SK-N-MC (cell line): ENCODE measurements around the gene ITIH4.
"Not testable (repeated sequence)": the region's sequence is repeated elsewhere in the genome, so short reads cannot be mapped to it uniquely, and the experiment has no call there.

Experiments used
- DNase-seq: peaks from one replicate; pipeline ENCODE4 v3.0.0-alpha.2; 2011; ENCODE audit warnings: low read depth, low spot score
- H3K27ac ChIP-seq: fragments of 200-600 bp; sonication (generic); 2 replicates; pipeline ENCODE4 v1.5.1; 2016; ENCODE audit warnings: mixed run types
- H3K36me3 ChIP-seq: fragments of 200-600 bp; sonication (generic); 2 replicates; pipeline ENCODE4 v1.6.1; 2017; ENCODE audit warnings: antibody characterized with exemption, low read length, mixed read lengths; ENCODE audit not compliant: insufficient read depth
- H3K4me3 ChIP-seq: fragments of 200-600 bp; sonication (generic); 2 replicates; pipeline ENCODE4 v1.5.1; 2016
- H3K9ac ChIP-seq: fragments of 200-600 bp; sonication (generic); 2 replicates; pipeline ENCODE4 v1.8.0; 2017; ENCODE audit warnings: mixed run types, mixed read lengths; ENCODE audit not compliant: insufficient read length
- H3K9me3 ChIP-seq: fragments of 200-600 bp; sonication (generic); 2 replicates; pipeline ENCODE4 v1.6.1; 2017; ENCODE audit warnings: low read depth, mild to moderate bottlenecking, antibody characterized with exemption, low read length, moderate library complexity, mixed read lengths
- EZH2 ChIP-seq: fragments of 200-600 bp; sonication (generic); IDR thresholded peaks from one replicate; pipeline ENCODE4 v1.6.1; 2017; ENCODE audit warnings: antibody characterized with exemption
- FOXP2 ChIP-seq: optimal IDR thresholded peaks from 2 replicates; pipeline ENCODE3; 2011; ENCODE audit warnings: mild to moderate bottlenecking, moderate library complexity; ENCODE audit not compliant: insufficient read depth; ENCODE audit errors: extremely low read length, control extremely low read depth
- POLR2AphosphoS5 ChIP-seq: IDR thresholded peaks from 2 replicates; pipeline ENCODE4 v1.6.1; 2012; ENCODE audit warnings: mild to moderate bottlenecking, low read depth, low read length, borderline replicate concordance

Gene ITIH4

DNA sequence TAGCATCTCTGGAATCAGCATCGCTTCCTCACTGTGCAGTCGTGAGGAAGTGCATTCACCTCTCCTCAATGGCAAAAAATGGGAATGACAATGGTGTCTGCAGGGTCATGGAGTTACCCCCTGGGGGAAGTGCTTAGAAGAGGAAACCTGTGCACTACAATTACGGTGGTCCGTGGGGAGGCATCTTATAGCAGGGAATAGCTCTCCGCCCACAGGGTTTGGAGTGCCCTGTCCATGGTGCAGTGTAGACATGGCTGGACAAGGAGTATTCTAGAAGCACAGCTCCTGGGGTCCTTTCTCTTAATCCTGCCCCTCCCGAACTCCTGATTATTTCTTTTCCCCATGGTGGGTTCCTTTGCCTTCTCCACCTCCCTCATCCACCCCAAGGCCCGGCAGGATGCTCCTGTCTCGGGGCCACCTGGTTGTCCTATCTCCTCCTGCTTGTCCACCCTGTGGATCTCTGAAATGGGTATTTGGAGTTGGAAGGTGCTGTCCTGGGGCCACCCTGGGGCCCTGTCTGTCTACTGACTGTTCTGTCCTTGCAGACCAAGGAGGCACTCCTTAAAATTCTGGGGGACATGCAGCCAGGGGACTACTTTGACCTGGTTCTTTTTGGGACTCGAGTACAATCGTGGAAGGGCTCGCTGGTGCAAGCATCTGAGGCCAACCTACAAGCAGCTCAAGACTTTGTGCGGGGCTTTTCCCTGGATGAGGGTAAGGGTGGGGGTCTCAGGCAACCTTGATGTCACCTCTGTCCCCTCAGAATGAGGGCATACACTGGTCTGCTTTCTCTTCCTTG is 47.9 kb downstream of the ITIH4 start:
- no peak for DNase-seq
- Histone ChIP-seq H3K36me3 (no peaks in the 10 kb centered on the region), H3K27ac (no peak overlapping the region), H3K4me3 (no peak overlapping the region), H3K9ac (no peak overlapping the region), H3K9me3 (no peaks in the 10 kb centered on the region)
- TF ChIP-seq FOXP2 (no peak), EZH2 (no peak), POLR2AphosphoS5 (no peak)

DNA sequence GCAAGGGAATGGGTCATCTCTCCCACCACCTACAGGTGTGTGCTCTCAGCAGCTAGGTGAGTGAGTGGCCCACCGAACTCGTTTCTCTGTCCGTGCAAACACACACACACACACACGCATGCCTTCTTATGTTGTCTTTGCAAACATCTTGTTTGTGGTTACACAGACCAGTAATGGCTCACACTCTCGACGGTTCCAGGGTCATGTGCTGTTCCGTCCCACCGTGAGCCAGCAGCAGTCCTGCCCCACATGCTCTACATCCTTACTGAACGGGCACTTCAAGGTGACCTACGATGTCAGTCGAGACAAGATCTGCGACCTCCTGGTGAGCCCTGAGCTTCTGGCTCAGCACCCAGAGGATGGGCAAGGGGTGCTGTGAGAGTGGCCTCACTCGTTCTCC is 48.7 kb downstream of the ITIH4 start:
- TF ChIP-seq FOXP2 (no peak), EZH2 (no peak), POLR2AphosphoS5 (no peak)
- H3K9me3 ChIP-seq = no peaks in the 10 kb centered on the region

DNA sequence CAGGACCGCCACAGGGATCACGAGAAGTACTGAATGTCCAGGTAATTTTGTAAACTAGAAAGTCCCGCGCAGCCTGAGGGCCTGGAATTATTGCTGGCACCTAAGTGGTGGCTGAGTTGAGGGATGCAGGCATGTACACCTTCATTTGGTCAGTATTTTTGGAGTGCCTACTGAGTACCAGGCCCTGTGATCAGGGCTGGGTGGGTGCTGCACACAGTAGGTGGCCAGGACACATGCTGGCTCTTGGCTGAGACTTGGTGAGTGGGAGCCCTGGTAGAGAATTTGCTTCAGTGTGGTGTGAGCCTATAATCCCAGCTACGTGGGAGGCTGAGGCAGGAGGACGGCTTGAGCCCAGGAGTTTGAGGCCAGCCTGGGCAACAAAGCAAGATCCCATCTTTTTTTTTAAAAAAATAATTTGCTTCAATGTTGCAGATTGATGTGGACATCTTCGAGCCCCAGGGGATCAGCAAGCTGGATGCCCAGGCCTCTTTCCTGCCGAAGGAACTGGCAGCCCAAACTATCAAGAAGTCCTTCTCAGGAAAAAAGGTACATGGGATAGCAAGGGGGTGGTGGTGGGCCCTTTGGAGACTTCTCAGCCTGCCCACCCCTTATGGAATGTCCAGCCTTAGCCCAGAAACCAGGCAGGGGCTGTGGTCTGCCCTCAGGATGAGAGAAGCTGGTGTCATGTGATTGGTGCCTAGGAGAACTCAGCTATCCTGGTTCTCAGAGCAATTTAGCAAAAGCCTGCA is 50.5 kb downstream of the ITIH4 start:
- Histone ChIP-seq H3K4me3 (no peak overlapping the region), H3K9ac (no peak overlapping the region), H3K27ac (no peak overlapping the region), H3K36me3 (no peaks in the 10 kb centered on the region), H3K9me3 (no peaks in the 10 kb centered on the region)
- no peak for DNase-seq
- TF ChIP-seq FOXP2 (no peak), POLR2AphosphoS5 (no peak), EZH2 (no peak)

More for the DNA sequence above, 48.7 kb downstream of the ITIH4 start:
- Histone ChIP-seq H3K9ac (no peak overlapping the region), H3K4me3 (no peak overlapping the region), H3K27ac (no peak overlapping the region), H3K36me3 (no peaks in the 10 kb centered on the region)
- no peak for DNase-seq

DNA sequence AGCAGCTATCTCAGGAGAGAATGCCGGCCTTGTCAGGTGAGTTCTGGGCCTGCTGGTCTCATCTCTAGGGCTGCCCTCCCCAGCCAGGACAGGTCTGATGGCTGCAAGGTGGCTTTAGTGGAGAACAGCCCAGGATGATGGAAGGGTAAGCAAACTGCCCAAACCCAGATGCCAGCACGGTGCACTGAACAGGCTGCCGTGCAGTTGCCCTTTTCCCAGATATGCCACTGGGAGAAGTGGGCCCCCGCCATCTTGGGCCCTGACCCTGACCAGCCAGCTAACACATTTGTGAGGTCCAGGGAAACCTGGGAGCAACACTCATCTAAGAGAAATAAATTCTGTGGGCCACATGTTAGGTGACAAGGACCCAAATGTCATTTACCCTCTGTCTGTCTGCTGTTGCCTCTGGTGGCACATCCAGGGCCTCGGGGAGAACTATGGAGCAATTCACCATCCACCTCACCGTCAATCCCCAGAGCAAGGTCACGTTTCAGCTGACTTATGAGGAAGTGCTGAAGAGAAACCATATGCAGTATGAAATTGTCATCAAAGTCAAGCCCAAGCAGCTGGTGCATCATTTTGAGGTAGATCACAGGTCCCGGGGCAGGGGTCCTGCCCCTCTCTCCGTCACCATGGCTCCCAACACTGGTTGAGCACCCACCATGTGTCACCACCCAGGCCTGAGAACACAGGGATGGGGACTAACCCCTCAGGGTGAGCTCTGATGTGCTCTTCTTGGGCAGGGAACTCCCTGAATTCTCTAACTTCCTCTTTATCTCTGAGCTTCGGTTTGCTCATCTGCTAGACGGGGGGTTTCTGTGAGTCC is 51.2 kb downstream of the ITIH4 start:
- H3K9ac ChIP-seq = no peak overlapping the region
- no peak overlapping the region for H3K4me3 ChIP-seq
- no peak overlapping the region for H3K27ac ChIP-seq
- H3K9me3 ChIP-seq = no peaks in the 10 kb centered on the region
- TF ChIP-seq FOXP2 = no peak
- TF ChIP-seq POLR2AphosphoS5 = no peak
- no peak for TF ChIP-seq EZH2
- H3K36me3 ChIP-seq = no peaks in the 10 kb centered on the region
- no peak for DNase-seq

DNA sequence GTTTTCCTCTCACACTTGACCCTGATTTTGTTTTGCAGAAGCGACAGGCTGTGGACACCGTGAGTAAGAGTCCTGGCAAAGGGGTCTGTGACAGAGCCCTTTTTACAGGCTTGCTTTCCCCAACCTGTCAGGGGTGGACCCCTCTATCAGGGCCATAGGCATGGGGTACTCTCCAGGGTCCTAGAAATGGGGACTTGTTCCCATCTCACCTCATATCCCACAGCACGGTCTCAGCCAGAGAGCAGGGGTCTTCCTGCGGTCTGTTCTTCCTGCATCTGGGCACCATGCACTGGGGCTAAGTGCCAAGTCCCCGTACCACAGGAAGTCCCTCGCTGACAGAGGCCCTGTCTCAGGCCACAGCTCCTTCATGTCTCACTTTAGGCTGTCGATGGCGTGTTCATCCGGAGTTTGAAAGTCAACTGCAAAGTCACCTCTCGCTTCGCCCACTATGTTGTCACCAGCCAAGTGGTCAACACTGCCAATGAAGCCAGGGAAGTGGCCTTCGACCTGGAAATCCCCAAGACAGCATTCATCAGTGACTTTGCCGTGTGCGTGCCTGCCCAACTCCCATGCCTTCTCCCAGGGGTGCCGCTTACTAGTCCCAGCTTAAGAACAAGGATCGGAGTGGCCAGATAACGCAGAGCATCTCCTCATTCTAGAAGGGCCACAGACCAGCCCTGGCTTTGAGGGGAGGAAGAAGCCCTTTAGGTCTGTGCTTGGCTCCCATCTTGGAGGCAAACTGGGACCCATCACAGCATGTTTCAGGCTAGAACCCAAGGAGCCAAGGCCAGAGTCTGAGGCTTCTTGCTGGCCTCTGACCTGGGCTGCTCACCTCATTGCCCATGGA is 52.3 kb downstream of the ITIH4 start:
- TF ChIP-seq EZH2 (no peak), FOXP2 (no peak), POLR2AphosphoS5 (no peak)
- no peak overlapping the region for H3K27ac ChIP-seq
- no peak overlapping the region for H3K9ac ChIP-seq
- H3K9me3 ChIP-seq = no peaks in the 10 kb centered on the region
- no peak overlapping the region for H3K4me3 ChIP-seq
- no peaks in the 10 kb centered on the region for H3K36me3 ChIP-seq
- DNase-seq = no peak

DNA sequence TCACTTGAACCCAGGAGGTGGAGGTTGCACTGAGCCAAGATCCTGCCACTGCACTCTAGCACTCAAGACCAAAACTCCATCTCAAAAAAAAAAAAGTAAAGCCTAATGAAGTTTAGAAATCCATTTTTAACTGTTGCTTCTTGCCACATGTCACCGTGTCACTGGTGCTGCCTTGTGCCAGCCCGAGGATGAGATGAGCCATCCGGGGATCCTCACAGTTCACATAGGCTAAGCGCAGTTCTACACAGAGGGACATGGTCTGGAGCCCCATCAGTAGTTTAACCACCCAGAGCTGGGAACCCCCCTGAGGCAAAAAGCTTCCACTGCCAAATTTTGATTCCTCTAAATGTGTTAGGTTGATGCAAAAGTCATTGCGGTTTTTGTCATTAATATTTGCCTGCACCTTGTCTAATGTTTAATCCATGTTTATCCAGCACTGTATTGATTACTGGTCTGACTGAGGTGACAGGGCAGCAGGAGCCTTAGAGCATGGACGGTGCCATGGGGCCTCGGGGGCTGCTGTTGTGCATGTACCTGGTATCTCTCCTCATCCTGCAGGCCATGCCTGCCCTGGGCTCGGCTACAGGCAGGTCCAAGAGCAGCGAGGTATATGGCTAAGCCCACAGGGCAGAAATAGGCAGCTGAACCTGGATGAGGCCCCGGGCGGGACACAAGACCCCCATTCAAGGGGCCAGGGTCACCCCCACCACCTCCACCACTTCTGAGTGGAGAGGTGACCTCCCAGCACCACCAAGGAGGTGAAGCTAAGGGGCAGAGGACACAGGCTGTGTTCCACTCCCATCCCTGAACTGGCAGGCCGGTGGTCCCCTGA is 53.1 kb downstream of the ITIH4 start, which contains the start of gene ITIH1:
Gene ITIH1 (plus strand): TSS at position 473 of the 832 bp plus-strand sequence. CDS start 17 bp downstream, at position 490.
- Histone ChIP-seq H3K4me3 (no peak within 1 kb of the TSS), H3K27ac (no peak within 1 kb of the TSS), H3K9me3 (no peaks in the 10 kb centered on the region), H3K9ac (no peak within 1 kb of the TSS), H3K36me3 (no peaks in the 10 kb centered on the region)
- DNase-seq = no peak
- TF ChIP-seq FOXP2 (no peak), EZH2 (no peak), POLR2AphosphoS5 (no peak)

DNA sequence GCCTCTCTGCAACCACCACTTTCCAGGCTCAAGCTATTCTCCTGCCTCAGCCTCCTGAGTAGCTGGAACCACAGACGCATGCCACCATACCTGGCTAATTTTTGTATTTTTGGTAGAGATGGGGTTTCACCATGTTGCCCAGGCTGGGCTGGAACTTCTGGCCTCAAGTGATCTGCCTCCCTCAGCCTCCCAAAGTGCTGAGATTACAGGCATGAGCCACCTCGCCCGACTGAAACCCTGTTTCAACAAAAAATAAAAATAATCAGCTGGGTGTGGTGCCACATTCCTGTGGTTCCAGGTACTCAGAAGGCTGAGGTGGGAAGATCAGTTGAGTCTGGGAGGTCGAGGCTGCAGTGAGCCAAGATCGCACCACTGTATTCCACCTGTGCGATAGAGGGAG is 54.0 kb downstream of the ITIH4 start:
- not testable (repeated sequence) for H3K4me3 ChIP-seq, H3K27ac ChIP-seq, H3K9ac ChIP-seq, DNase-seq, H3K36me3 ChIP-seq, H3K9me3 ChIP-seq
